GM11168 (cell line): Measurements from ENCODE around the gene AOX1.
"Not testable (repeated sequence)": the region's sequence is repeated elsewhere in the genome, so short reads cannot be mapped to it uniquely, and the experiment has no call there.

Experiments
- in situ Hi-C: fragments of 300-500 bp; cut with MboI; formaldehyde crosslinking; loops from one replicate; pipeline ENCODE4 v1.12.0; 2022; ENCODE audit warnings: low sequenced_read_pairs; ENCODE audit not compliant: unreplicated experiment

The AOX1 gene

DNA sequence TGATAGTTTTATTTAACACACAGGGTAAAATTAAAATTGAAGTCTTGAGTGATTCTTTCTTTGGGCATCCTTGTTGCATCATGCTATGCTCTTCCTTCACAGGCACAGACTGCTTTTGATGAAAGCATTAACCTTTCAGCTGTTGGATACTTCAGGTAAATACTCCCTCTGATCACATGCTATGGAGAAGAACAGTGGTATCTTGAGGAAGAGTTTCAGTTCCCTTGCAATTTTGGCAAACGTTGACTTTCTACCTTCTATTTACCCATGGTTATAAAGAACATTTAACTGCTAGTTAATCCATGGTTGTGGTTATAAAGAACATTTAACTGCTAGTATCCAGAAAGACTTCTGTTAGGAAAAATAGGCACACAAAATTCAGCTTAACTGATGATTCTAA, 75.7 kb downstream of the AOX1 start:
- in situ Hi-C loops, result no loop called here

DNA sequence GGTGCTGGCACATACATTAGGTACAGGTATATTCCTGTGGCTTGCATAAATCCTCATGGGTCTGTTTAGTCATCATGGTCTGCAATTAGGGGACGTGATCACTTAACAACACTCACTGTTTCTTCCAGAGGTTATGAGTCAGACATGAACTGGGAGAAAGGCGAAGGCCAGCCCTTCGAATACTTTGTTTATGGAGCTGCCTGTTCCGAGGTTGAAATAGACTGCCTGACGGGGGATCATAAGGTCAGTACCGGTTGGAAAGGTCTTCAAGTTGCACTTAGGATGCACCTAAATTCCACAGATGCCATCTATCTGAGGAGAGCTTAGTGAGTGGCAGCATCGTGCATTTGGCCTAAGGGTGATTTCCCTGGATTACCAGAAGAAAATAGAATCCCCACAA, 76.9 kb downstream of the AOX1 start:
- in situ Hi-C loops, result no loop called here

GRCh38 chr2:200664770-200665494, 79.1 kb downstream of the AOX1 start:
- in situ Hi-C loops, result no loop called here

GRCh38 chr2:200665626-200666453, 80.0 kb downstream of the AOX1 start:
- in situ Hi-C loops, result no loop called here

DNA sequence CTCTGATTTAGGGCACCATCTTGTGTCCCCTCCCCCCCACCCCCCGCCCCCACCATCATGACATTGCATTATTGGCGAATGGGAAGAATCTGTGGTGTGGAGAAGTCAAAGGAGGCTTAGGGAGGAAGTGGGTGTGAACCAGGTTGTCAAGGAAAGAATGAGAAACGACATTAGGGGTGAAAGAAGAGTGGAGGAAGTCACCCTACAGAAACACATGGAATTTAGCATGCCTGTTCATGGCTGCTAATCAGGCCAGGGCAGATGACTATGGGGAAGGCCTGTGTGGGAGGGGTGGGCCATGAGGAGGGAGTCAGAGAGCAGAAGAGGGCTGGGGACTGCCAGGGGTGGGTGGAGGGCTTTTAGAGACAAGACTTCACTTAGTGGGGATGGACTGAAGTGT, 81.6 kb downstream of the AOX1 start:
- in situ Hi-C loops, result no loop called here

- in situ Hi-C loops, result no loop called here
These were observed 82.7 kb downstream of the AOX1 start for GRCh38 chr2:200668478-200668877.

- in situ Hi-C loops, result no loop called here
These were observed 83.5 kb downstream of the AOX1 start for GRCh38 chr2:200669308-200669707.

DNA sequence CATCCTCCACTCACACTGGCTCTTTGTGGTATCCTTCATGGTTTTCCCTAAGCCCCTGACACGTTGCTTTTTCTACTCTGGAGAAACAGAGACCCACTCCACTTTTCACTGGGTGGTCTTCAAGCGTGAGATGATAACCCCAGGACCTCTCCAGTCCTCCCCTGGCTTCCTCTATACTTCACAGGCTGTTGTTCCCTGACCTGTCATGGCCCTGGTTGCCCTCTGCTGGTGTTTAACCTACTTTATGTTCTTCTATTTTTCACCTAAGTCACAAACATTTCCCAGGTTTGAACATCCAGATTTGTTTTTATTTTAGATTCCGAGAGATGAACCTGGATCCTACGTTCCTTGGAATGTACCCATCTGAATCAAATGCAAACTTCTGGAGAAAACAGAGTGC, 84.5 kb downstream of the AOX1 start:
- in situ Hi-C loops, result no loop called here

- in situ Hi-C loops, result no loop called here
These were observed 84.9 kb downstream of the AOX1 start for GRCh38 chr2:200670751-200671150.

- in situ Hi-C loops, result no loop called here
These were observed 87.4 kb downstream of the AOX1 start for GRCh38 chr2:200673191-200673590.

GRCh38 chr2:200674837-200675236, 89.0 kb downstream of the AOX1 start:
- in situ Hi-C loops, result no loop called here

- in situ Hi-C loops, result no loop called here
These were observed 91.4 kb downstream of the AOX1 start for GRCh38 chr2:200677171-200677570.

DNA sequence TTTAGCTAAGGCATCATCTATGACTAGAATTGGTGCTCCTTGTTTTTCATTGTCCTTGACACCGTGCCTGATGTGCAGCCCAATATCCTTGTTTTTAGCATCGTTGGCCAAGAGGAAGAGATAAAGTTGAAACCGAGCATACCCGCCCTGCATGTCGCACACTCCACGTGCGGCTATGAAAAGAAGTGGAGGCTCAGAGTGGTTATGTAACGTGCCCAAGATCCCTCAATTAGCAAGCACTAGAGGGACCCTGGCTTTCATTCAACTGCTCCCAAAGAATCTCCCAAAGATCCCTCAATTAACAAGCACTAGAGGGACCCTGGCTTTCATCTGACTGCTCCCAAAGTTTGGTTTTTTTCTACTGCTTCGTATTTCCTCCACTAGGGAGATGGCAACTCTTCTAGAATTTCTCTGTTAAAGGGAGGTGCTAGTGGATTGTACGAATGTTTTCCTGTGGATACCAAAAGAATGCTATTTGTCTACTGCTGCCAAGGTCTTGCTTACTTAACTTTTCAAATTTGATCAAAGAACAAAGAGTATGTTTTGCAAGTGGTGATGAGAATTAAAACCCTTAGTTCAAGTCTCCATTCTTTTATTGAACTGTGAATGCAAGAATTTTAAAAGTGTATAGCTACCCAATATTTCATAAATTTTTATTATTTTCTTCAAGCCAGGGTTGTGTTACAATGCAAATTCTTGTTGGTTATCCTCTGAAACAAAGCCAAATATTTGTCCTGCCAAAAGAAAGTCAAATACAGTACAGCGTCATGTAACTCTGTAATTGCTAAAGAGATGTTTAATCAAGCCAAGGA, 92.1 kb downstream of the AOX1 start:
- in situ Hi-C loops, result no loop called here

DNA sequence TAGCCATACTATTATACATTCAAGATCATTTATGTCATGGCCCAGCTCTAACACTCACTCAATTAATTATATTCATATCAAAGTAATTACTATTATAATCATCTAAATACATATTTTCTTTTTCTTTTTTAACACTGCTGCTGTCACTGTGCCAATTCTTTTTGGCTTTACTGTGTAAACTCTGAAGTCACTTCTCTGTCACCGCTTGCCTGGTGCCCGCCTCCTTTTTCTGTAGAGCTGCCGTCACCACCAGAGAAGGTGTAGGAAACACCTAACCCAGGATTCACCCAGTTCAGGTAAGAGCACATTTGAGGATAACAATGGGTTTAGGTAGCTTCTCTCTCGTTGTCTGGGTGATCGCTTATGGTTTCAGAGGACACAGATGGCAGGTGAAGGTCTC, 93.3 kb downstream of the AOX1 start:
- in situ Hi-C loops, result no loop called here

DNA sequence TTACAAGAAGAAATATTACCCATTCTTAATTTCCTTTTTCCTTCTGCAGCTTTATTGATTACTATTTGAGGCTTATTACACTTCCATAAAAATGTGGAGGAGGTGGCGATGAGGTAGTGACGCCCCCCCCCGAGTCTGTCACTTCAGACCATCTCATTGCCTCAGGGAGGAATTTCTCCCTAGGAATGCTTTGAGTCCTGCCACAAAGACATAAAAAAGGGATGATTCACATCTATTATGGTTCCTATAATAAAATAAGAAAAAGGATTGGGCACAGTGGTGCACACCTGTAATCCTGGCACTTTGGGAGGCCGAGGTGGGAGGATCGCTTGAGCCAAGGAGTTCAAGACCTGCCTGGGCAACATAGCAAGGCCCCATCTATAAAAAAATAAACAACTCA, 93.7 kb downstream of the AOX1 start:
- in situ Hi-C loops, result no loop called here

- in situ Hi-C loops, result no loop called here
These were observed 95.9 kb downstream of the AOX1 start for GRCh38 chr2:200681697-200682096.

- in situ Hi-C loops, result not testable (repeated sequence)
These were observed 96.6 kb downstream of the AOX1 start for GRCh38 chr2:200682407-200682806.

DNA sequence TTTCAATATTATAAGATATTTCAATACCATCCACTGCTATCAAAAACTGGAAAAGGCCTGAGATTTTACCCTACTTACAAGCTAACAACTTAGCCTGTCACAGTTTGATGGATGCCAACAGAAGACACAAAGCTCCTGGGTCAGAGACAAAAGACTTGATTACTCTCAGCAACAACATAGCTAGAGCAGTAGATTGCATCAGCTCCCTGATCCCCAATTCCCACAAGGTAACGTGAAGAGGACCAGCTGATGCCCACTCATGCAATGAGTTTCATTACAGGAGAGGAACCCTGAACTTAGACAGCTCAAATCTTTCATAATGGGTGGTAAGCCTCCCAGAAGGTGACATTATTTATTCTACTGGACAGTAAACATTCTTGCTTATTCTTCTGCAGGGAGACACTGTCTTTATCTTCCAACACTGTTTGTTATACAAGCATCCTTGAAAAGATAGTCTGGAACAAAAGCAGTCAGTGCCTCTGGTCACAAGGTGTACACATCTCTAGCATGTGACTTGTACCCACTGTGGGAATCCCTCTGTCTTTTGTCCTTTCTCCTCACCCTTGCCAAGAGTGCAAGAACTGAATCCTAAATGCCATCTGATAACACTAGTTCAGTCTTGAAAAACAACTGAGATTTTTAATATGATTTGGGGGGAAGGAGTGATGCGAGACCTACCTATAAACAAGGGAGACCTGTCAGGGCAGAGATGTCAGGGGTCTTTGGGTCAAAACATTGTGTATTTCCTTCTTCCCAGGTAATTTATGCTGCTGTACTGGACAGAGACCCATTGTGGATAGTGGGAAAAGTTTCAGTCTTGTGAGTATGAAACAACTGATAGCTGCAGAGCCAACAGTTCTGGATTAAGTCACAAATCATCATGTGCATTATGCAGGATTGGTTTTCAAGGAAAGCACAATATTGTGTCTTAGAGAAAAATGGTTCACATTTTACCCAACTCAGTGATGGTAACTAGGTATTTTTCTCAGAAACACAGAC, 102.4 kb downstream of the AOX1 start:
- in situ Hi-C loops, result no loop called here

DNA sequence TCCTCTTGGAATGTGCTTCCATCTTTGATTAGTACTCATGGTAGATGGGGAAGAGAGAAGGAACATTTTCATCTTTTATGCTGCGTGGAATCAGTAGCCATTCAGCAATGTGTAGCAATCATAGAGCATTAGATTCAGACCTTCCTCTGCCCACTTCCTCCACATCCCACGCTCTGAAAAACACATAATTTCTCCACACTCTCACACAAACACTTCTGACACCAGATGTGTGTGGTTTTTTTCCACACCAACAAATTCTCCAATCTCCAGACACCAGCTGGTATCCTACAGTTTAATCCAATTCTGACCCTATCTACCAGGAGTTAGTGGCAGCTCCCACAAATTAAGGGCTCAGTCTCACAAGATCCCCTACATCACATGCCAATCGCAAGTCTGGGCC, 103.3 kb downstream of the AOX1 start:
- in situ Hi-C loops, result no loop called here
